ENCODE results near the gene REV1.
"Not testable (repeated sequence)": the region's sequence is repeated elsewhere in the genome, so short reads cannot be mapped to it uniquely, and the experiment has no call there.

REV1 gene

DNA sequence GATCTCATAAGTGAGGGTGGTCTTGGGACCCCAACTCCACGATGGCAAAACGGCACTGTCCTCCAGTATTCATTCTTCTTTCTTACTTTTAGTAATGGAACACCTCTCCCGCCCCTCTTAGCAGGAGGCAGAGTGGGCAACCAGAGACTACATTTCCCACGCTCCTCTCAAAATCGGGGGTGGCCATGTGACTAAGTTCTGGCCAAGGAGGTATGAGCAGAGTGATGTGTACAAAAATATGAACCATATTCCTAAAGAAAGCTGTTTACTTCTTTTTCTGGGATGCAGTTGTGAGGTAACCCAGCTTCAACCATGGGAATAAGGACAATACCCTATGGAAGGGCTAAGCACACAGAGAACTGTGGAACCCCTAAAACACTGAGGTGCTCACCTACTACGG, 12.8 kb downstream of the REV1 start:
- Histone ChIP-seq H3K27me3 (replicated peaks; ENCODE audit: control insufficient read depth, insufficient read depth, low read length) (no peaks in the 10 kb centered on the region), H3K4me3 (replicated peaks; ENCODE audit: low read depth, low read length) (no peak overlapping the region)

DNA sequence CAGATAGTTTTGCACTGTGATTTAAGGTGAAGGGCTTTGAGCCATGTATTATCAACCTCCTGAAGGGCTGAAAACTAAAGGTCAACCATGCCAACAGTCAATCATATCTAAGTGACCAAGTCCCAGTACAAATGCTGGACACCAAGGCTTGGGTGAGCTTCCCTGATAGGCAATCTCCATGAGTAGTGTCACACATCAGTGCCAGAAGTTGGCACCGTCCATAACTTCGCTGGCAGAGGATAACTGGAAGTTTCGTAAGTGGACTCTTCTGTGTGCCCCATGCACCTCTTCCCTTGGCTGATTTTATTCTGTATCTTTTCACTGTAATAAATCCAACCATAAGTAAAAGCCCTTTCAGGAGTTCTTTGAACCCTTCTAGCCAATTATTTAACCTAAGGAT, 13.2 kb downstream of the REV1 start:
- no peaks in the 10 kb centered on the region; the same call in 1 of the 2 replicates for H3K36me3 ChIP-seq (ENCODE audit: control insufficient read depth, insufficient read depth, low read length)
- TF ChIP-seq, protein P1, sequence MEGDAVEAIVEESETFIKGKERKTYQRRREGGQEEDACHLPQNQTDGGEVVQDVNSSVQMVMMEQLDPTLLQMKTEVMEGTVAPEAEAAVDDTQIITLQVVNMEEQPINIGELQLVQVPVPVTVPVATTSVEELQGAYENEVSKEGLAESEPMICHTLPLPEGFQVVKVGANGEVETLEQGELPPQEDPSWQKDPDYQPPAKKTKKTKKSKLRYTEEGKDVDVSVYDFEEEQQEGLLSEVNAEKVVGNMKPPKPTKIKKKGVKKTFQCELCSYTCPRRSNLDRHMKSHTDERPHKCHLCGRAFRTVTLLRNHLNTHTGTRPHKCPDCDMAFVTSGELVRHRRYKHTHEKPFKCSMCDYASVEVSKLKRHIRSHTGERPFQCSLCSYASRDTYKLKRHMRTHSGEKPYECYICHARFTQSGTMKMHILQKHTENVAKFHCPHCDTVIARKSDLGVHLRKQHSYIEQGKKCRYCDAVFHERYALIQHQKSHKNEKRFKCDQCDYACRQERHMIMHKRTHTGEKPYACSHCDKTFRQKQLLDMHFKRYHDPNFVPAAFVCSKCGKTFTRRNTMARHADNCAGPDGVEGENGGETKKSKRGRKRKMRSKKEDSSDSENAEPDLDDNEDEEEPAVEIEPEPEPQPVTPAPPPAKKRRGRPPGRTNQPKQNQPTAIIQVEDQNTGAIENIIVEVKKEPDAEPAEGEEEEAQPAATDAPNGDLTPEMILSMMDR (IDR thresholded peaks at IDR 0.05; ENCODE audit: insufficient read depth, low read length, poor library complexity, severe bottlenecking) = no peak
- no peak for DNase-seq (ENCODE audit: extremely low read depth, insufficient read length)
- no peak overlapping the region for H3K4me3 ChIP-seq (replicated peaks; ENCODE audit: low read depth, low read length)
- no peaks in the 10 kb centered on the region for H3K27me3 ChIP-seq (replicated peaks; ENCODE audit: control insufficient read depth, insufficient read depth, low read length)

More for the DNA sequence above, 12.8 kb downstream of the REV1 start:
- H3K36me3 ChIP-seq (ENCODE audit: control insufficient read depth, insufficient read depth, low read length) = no peaks in the 10 kb centered on the region; the same call in 1 of the 2 replicates
- DNase-seq (ENCODE audit: extremely low read depth, insufficient read length) = no peak
- TF ChIP-seq, protein P1 (IDR thresholded peaks at IDR 0.05; ENCODE audit: insufficient read depth, low read length, poor library complexity, severe bottlenecking) = no peak

DNA sequence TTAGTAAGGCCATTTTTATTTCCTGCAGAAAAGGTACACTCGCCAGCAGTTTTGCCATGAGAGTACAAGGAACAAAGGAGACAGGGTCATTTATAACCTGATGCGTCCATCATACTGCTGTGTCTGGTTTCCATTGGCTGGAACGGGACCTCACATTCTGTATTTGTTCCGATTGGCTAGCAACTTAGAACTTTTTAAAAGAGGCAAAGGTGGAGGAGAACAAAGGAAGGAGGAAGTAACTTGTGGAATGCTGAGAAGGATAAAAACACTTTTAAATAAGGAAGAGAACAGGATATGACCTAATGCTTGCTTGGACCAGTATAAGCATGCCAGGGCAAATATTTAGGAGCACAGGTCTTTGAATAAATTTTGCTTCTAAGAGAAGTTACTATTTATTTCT, 14.7 kb downstream of the REV1 start:
- DNase-seq (ENCODE audit: extremely low read depth, insufficient read length); H3K27me3 ChIP-seq (replicated peaks; ENCODE audit: control insufficient read depth, insufficient read depth, low read length); H3K36me3 ChIP-seq (ENCODE audit: control insufficient read depth, insufficient read depth, low read length); H3K4me3 ChIP-seq (replicated peaks; ENCODE audit: low read depth, low read length): not testable (repeated sequence)

DNA sequence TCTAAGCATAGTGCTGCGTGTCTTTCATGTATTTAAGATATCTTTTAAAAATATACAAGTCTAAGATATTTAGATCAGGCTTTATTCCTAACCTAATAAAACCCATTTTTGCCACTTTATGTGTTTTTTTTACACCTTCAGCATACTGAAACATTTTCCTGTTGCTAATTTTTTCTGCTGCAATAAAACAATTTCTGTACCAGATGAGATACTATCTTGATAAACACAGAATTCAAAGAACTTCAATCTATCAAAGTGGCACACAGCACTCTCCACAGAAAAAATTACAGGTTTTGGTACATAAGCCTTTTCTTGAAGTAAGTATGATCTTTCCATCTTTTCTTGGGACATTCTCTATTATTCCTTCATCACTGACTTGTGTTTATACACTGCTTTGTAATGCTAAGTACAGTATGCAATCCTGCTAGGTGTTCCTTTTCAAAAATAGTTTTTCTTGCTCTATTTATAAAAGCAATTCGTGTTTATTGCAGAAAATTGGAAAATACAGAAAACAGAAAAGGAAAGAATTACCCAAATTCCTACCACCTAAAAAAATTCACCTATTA, 16.2 kb downstream of the REV1 start:
- TF ChIP-seq, protein P1 (IDR thresholded peaks at IDR 0.05; ENCODE audit: insufficient read depth, low read length, poor library complexity, severe bottlenecking) = no peak
- Histone ChIP-seq H3K27me3 (replicated peaks; ENCODE audit: control insufficient read depth, insufficient read depth, low read length) (no peaks in the 10 kb centered on the region), H3K36me3 (ENCODE audit: control insufficient read depth, insufficient read depth, low read length) (no peaks in the 10 kb centered on the region), H3K4me3 (replicated peaks; ENCODE audit: low read depth, low read length) (no peak overlapping the region)
- DNase-seq (ENCODE audit: extremely low read depth, insufficient read length) = no peak

DNA sequence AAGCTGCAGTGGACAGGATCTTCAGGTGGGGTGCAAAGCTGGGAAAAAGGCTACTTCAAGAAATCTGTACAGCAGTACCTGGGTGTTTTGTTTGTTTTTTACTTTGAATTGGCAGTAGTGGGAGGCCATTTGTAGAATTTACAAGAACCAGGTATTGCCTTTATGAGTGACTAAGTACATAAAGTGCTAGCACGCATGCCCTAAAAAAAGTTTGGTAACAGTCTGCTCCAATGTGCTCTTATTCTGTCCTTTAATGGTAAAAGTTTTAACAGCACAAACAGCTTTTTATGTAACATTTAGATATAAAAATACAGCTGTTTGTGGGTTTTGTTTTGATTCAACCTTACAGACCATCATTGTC, 17.2 kb downstream of the REV1 start:
- no peaks in the 10 kb centered on the region for H3K27me3 ChIP-seq (replicated peaks; ENCODE audit: control insufficient read depth, insufficient read depth, low read length)
- H3K36me3 ChIP-seq (ENCODE audit: control insufficient read depth, insufficient read depth, low read length) = no peaks in the 10 kb centered on the region
- TF ChIP-seq, protein P1 (IDR thresholded peaks at IDR 0.05; ENCODE audit: insufficient read depth, low read length, poor library complexity, severe bottlenecking) = no peak
- no peak for DNase-seq (ENCODE audit: extremely low read depth, insufficient read length)
- no peak overlapping the region for H3K4me3 ChIP-seq (replicated peaks; ENCODE audit: low read depth, low read length)

DNA sequence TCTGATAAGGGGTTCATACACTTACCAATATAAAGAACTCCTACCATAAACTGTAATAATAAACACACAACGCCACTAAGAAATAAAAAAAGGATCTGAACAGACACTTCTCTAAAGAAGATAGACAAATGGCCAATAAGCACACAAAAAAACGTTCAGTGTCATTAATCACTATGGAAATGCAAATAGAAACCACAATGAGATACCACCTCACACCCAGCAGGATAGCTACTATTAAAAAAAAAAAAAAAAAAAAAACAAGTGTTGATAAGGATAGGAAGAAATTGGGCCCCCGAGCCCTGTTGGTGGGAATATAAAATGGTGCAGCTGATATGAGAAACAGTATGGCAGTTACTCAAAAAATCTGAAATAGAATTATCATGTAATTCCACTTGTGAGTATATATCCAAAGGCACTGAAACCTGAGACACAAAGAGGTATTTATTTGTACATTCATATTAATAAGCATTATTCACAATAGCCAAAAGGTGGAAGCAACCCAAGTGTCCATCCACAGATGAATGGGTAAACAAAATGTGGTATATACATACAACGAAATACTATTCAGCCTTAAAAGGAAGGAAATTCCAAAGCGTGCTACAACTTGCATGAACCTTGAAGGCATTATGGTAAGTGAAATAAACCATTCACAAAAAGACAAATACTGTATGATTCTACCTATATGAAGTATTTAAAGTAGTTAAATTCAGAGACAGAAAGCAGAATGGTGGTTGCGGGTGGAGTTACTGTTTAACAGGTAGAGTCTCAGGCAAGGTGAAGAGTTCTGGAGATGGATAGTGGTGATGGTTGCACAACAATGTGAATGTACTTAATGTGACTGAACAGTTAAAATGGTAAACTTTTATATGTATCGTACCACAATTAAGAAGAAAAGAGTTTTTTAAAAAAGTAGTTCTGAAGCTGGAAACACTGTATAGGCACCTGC, 17.9 kb downstream of the REV1 start:
- TF ChIP-seq, protein P1 (IDR thresholded peaks at IDR 0.05; ENCODE audit: insufficient read depth, low read length, poor library complexity, severe bottlenecking) = no peak
- no peaks in the 10 kb centered on the region for H3K27me3 ChIP-seq (replicated peaks; ENCODE audit: control insufficient read depth, insufficient read depth, low read length)
- DNase-seq (ENCODE audit: extremely low read depth, insufficient read length) = no peak
- H3K4me3 ChIP-seq (replicated peaks; ENCODE audit: low read depth, low read length) = no peak overlapping the region
- no peaks in the 10 kb centered on the region for H3K36me3 ChIP-seq (ENCODE audit: control insufficient read depth, insufficient read depth, low read length)

All from GM06990 (cell line).